ENCODE measurements around the gene LETM1. TPM values are rescaled to one million over a fixed set of nuclear protein-coding genes. Genes with fewer than 3 reads are reported as not detected.
A peak's percentile ranks its signal among the peaks of the same experiment; 100 is the strongest.

LETM1 gene
- polyA plus RNA-seq, 1 donor, result 27.4 TPM

DNA sequence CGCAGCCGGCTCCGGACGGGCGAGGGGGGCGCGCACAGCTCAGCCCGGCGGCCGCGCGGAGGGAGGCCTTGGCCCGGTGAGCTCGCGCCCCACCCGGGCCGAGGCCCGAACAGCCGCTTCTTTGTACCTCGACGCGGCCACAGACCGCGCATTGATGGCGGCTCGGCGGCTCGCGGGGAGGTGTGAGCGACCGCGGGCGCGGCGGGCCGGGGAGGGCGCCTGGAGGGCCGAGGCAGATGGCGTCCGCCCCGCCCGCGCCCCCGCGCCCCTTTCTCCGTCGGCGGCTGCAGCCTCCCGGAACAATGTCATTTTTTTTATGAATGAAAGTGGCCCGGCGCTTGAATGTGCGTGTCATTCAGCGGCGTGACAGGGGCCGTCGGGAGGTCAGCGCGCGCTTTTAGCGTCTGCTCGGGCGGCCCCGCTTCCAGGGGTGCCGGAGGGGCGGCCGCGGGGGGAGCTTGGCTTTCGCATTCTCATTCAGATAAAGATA lies 61.1 kb downstream of the LETM1 start:
- peak overlapping the region; percentile 92 for H3K27ac ChIP-seq (ENCODE audit: low read length)
- no peak for DNase-seq
- peaks cover 26% of the 10 kb centered on the region for H3K27me3 ChIP-seq (ENCODE audit: control insufficient read depth, insufficient read depth, low read length)
- H3K36me3 ChIP-seq (ENCODE audit: control insufficient read depth, insufficient read depth, low read length), result peaks cover 32% of the 10 kb centered on the region
- H3K4me3 ChIP-seq (ENCODE audit: low read length), result peak overlapping the region; percentile 98
- peaks cover 43% of the 10 kb centered on the region for H3K4me1 ChIP-seq (ENCODE audit: control insufficient read depth, insufficient read depth, low read length)
- peaks cover 9% of the 10 kb centered on the region for H3K9me3 ChIP-seq (ENCODE audit: control insufficient read depth, low read depth, low read length)
- no CpG with 5 or more reads among the region's 68 CpGs for WGBS (ENCODE audit: insufficient coverage, low lambda C conversion rate)

DNA sequence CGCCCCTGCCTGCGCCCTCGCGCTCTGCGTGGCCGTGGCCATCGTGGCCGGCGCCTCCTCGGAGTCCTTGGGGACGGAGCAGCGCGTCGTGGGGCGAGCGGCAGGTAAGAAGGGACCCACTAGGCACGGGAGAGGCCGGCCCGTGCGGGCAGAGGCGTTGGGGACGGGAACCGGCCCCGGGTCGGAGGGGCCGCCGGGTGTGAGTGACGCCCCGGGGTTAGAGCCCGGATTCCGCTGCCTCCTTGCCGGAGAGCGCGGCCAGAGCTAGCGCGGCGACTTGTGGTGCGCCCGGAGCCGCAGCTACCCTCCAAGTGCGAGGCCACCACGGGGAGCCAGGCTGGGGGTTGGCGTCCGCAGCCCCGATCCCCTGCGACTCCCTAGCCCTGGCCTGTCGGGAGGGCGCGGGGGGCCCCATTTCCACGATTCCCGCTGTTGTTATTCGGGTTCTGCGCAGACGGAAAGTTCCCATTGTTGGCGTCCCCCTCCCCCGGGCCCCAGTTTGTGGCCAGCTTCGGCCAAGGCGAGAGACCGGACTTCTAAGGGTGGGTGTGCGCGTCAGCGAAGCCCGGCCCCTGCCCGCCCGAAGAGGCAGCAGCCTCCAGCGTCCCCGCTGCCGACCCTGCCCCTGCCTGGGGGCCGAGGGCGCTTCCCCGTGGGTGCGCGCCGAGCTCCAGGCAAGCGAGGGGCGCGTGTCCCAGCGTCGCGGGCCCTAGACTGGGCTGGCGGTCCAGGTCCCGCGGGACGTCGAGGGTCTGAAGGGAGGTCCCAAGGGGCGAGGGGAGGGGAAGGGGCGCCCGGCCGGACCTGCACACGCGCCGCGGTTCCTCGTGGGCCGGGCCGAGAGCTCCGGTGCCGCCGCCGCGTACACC lies 61.8 kb downstream of the LETM1 start:
- WGBS (ENCODE audit: insufficient coverage, low lambda C conversion rate), result no CpG with 5 or more reads among the region's 101 CpGs
- Histone ChIP-seq H3K36me3 (ENCODE audit: control insufficient read depth, insufficient read depth, low read length) (peaks cover 26% of the 10 kb centered on the region), H3K9me3 (ENCODE audit: control insufficient read depth, low read depth, low read length) (peaks cover 9% of the 10 kb centered on the region), H3K4me1 (ENCODE audit: control insufficient read depth, insufficient read depth, low read length) (peaks cover 36% of the 10 kb centered on the region), H3K27me3 (ENCODE audit: control insufficient read depth, insufficient read depth, low read length) (peaks cover 26% of the 10 kb centered on the region), H3K27ac (ENCODE audit: low read length) (peak overlapping the region; percentile 92), H3K4me3 (ENCODE audit: low read length) (peak overlapping the region; percentile 98)
- no peak for DNase-seq

DNA sequence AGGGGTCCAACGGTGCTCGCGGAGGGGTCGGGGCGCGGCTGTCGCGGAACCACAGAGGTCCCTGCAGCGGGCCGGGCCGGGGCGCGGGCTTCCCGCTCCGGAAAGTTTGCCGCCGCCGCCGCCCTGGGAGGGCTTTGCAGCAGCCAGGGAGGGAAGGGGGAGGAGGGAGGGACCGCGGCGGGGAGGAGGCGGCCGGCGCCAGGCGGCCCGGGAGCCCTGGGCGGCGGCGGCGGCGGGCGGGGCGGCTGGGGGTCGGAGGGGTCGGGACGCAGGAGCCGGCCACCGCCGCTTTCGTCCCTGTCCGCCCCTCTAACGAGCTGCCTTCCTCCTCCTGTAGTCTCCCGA lies 62.5 kb downstream of the LETM1 start:
- peaks cover 29% of the 10 kb centered on the region for H3K4me1 ChIP-seq (ENCODE audit: control insufficient read depth, insufficient read depth, low read length)
- no peak for DNase-seq
- peaks cover 9% of the 10 kb centered on the region for H3K9me3 ChIP-seq (ENCODE audit: control insufficient read depth, low read depth, low read length)
- peaks cover 20% of the 10 kb centered on the region for H3K36me3 ChIP-seq (ENCODE audit: control insufficient read depth, insufficient read depth, low read length)
- peaks cover 26% of the 10 kb centered on the region for H3K27me3 ChIP-seq (ENCODE audit: control insufficient read depth, insufficient read depth, low read length)
- WGBS (ENCODE audit: insufficient coverage, low lambda C conversion rate), result no CpG with 5 or more reads among the region's 44 CpGs
- no peak overlapping the region for H3K27ac ChIP-seq (ENCODE audit: low read length)
- H3K4me3 ChIP-seq (ENCODE audit: low read length), result peak overlapping the region; percentile 98

DNA sequence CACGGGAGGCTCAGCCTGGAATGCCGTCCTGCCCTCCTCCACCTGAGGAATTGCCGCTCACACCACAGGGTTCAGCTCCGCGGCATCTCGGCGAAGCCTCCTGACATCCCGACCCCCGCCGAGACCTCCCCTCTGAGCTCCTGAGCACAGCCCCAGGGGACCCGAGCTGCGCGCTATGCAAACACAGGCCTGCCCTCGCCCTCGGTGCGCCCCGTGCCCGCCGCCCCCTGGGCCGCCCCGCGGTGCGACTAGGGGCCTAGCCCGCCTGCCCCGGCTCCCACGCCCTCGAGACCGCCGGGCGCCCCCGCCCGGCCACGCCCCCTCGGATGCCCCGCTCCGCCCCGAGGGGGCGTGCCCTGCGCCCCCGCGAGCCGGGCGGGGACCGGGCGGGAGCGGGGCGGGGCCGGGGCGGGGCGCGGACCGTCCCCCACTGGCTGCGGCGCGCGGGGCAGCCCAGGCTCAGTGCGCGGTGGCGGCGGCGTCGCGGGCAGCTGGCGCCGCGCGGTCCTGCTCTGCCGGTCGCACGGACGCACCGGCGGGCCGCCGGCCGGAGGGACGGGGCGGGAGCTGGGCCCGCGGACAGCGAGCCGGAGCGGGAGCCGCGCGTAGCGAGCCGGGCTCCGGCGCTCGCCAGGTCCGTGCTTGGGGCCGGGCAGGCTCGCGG lies 63.0 kb downstream of the LETM1 start, which contains the start of gene FGFR3:
Gene FGFR3, plus strand, starts transcription at position 462 of the 664 bp plus-strand sequence. CDS start 642 bp downstream, outside the sequence.
- peaks cover 27% of the 10 kb centered on the region for H3K4me1 ChIP-seq (ENCODE audit: control insufficient read depth, insufficient read depth, low read length)
- peaks cover 9% of the 10 kb centered on the region for H3K9me3 ChIP-seq (ENCODE audit: control insufficient read depth, low read depth, low read length)
- H3K27me3 ChIP-seq (ENCODE audit: control insufficient read depth, insufficient read depth, low read length), result peaks cover 26% of the 10 kb centered on the region
- peak; percentile 53 to 82 for DNase-seq
- H3K36me3 ChIP-seq (ENCODE audit: control insufficient read depth, insufficient read depth, low read length), result peaks cover 20% of the 10 kb centered on the region
- H3K27ac ChIP-seq (ENCODE audit: low read length), result peak within 1 kb of the TSS; percentile 83
- WGBS (ENCODE audit: insufficient coverage, low lambda C conversion rate), result no CpG with 5 or more reads among the region's 95 CpGs
- peak within 1 kb of the TSS; percentile 98 for H3K4me3 ChIP-seq (ENCODE audit: low read length)

DNA sequence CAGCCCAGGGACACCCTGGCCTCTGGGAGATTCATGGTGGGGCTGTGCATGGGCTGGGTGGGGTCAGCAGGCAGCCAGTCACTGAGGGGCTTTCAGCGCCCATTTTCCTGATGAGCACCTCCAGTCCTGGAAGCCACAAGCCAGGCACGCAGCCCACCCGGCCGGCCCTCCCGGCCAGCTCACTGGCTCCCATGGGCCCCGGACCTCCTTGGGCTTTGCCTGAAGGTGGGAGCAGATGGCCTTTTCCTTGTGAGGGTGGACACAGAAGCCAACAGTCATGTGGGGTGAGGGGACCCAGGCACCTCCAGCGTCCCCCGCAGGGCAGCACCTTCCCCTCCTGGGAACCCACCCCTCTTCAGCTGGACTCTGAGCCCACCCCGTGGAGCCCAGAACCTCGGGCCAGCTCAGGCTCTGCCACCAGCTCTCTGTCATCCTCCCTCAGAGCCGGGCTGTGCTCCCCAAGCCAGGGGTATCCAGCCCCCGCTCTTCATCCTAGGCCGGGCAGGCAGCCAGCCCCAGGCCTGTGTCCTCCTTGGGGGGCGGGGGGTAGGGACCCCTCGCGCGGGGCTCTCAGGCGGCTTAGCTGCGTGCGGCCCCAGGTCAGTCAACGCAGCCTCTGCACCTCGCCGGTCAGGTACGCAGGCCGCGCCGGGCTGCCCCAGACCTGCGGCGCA lies 63.7 kb downstream of the LETM1 start:
- Histone ChIP-seq H3K36me3 (ENCODE audit: control insufficient read depth, insufficient read depth, low read length) (peaks cover 19% of the 10 kb centered on the region), H3K27ac (ENCODE audit: low read length) (peak overlapping the region; percentile 62), H3K27me3 (ENCODE audit: control insufficient read depth, insufficient read depth, low read length) (peaks cover 26% of the 10 kb centered on the region), H3K9me3 (ENCODE audit: control insufficient read depth, low read depth, low read length) (peaks cover 9% of the 10 kb centered on the region), H3K4me1 (ENCODE audit: control insufficient read depth, insufficient read depth, low read length) (peaks cover 23% of the 10 kb centered on the region), H3K4me3 (ENCODE audit: low read length) (peak overlapping the region; percentile 24)
- WGBS (ENCODE audit: insufficient coverage, low lambda C conversion rate), result no CpG with 5 or more reads among the region's 29 CpGs
- no peak for DNase-seq

DNA sequence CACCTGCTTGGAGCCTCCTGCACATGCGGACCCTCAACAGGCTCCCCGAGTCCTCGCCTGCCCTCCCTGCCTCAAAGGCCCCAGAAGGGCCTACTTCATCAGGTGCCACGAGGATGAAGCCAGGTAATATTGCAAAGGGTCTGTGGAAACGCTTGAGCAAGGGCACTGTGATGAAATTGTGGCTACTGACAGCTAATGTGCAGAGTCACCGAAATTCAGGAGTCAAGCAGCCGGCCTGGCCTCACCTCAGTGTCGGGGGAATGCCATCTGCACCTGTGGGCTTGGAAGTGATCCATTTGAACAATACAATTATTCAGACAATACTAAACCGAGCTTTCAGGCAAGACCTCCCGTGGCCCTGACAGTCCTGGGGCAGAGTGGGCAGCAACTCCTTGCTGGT lies 66.0 kb downstream of the LETM1 start:
- no CpG with 5 or more reads among the region's 10 CpGs for WGBS (ENCODE audit: insufficient coverage, low lambda C conversion rate)

DNA sequence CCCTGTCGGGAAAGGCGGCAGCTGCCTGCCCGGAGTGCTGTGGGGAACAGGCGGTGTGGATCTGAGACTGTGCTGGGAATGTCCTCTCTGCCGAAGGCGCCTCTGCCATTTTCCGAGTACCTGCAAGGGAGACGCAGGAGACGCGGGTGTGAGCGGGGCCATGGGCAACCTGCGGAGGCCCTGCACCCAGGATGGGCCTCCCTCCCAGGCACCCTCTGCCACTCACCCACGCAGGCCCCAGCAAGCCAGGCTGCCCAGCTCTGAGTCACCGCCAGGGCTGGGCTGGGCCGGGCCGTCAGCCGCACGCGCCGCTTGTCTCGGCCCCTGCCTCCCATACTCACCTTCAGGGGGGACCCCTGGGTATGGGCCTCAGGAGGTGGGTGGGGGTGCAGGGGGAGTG lies 66.4 kb downstream of the LETM1 start:
- peaks cover 13% of the 10 kb centered on the region for H3K27me3 ChIP-seq (ENCODE audit: control insufficient read depth, insufficient read depth, low read length)
- peaks cover 2% of the 10 kb centered on the region for H3K36me3 ChIP-seq (ENCODE audit: control insufficient read depth, insufficient read depth, low read length)
- H3K4me3 ChIP-seq (ENCODE audit: low read length), result no peak overlapping the region
- no peak for DNase-seq
- no CpG with 5 or more reads among the region's 21 CpGs for WGBS (ENCODE audit: insufficient coverage, low lambda C conversion rate)
- peaks cover 35% of the 10 kb centered on the region for H3K4me1 ChIP-seq (ENCODE audit: control insufficient read depth, insufficient read depth, low read length)
- H3K27ac ChIP-seq (ENCODE audit: low read length), result no peak overlapping the region
- H3K9me3 ChIP-seq (ENCODE audit: control insufficient read depth, low read depth, low read length), result peaks cover 7% of the 10 kb centered on the region

More for the DNA sequence above, 66.0 kb downstream of the LETM1 start:
- Histone ChIP-seq H3K27ac (ENCODE audit: low read length) (no peak overlapping the region), H3K9me3 (ENCODE audit: control insufficient read depth, low read depth, low read length) (peaks cover 7% of the 10 kb centered on the region), H3K27me3 (ENCODE audit: control insufficient read depth, insufficient read depth, low read length) (peaks cover 14% of the 10 kb centered on the region), H3K4me1 (ENCODE audit: control insufficient read depth, insufficient read depth, low read length) (peaks cover 30% of the 10 kb centered on the region), H3K36me3 (ENCODE audit: control insufficient read depth, insufficient read depth, low read length) (peaks cover 3% of the 10 kb centered on the region), H3K4me3 (ENCODE audit: low read length) (no peak overlapping the region)
- DNase-seq, result no peak

DNA sequence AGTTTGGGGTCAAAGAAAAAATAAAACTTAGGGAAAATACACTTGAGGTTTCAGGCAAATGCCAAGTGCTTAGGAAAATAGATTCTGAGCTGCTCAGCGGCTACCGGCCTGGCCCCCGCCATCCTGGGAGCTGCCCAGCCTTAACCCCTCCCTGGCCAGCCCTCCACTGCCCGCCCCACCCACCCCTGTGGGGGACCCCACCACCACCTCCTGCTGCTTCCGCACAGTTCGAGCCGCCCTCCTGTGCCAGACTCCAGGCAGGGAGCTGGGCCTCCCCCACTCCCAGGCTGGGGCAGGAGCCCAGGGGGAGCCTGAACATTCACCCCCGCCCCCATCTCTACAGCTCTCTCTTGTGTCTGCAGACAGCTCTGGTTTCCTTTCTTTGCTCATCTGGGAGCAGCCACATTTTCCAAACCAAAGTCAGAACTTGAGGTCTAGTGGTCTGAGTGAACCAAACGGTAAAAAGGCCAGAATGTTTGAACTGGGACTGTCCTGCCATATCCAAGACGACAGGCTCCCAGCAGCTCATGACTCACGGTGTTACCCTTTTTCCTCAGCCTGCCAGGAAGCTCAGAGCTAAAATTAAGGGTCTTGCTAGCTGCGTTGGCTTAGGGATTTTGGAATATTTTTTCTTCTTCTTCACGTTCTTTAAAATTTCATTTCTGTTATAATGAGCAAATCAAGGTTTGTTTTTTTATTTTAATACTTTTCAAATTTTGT lies 67.5 kb downstream of the LETM1 start:
- no peak overlapping the region for H3K27ac ChIP-seq (ENCODE audit: low read length)
- H3K4me1 ChIP-seq (ENCODE audit: control insufficient read depth, insufficient read depth, low read length), result peaks cover 36% of the 10 kb centered on the region
- H3K4me3 ChIP-seq (ENCODE audit: low read length), result no peak overlapping the region
- DNase-seq, result no peak
- H3K9me3 ChIP-seq (ENCODE audit: control insufficient read depth, low read depth, low read length), result peaks cover 3% of the 10 kb centered on the region
- peaks cover 7% of the 10 kb centered on the region for H3K27me3 ChIP-seq (ENCODE audit: control insufficient read depth, insufficient read depth, low read length)
- no peaks in the 10 kb centered on the region for H3K36me3 ChIP-seq (ENCODE audit: control insufficient read depth, insufficient read depth, low read length)
- WGBS (ENCODE audit: insufficient coverage, low lambda C conversion rate), result 93% methylated on average over 2 of the region's 13 CpGs

DNA sequence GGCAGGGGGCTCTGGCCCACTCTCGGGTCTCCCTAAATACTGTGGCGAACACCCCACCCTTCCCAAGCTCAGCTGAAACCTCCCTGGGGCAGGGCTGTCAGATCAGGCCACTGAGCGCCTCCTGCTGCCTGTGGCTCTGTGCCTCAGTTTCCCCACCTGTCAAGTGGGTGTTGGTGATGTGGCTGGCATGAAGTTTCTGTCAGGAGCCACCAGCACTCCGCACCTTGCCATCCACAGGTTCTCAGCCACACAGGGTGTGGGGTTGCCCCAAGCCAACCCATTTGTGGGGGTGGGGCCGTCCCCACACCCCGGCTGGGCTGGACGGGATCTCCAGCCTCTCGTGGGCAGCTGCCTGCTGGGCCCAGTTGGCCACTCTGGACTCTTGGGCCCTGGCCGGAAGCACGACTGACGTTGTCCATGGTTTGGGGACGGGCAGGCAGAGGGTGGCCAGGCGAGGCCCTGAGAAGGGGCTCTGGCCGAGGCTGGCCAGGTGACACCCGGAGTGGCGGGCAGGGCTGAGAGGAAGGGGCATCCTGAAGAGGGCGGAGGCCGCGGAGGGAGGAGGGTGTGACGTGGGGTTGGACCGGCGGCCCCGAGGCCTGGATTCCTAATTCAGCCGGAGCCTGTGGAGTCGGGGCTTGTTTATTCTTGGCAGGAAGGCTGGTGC lies 68.4 kb downstream of the LETM1 start:
- WGBS (ENCODE audit: insufficient coverage, low lambda C conversion rate), result no CpG with 5 or more reads among the region's 25 CpGs
- no peaks in the 10 kb centered on the region for H3K36me3 ChIP-seq (ENCODE audit: control insufficient read depth, insufficient read depth, low read length)
- H3K9me3 ChIP-seq (ENCODE audit: control insufficient read depth, low read depth, low read length), result peaks cover under 1% of the 10 kb centered on the region
- peaks cover 34% of the 10 kb centered on the region for H3K4me1 ChIP-seq (ENCODE audit: control insufficient read depth, insufficient read depth, low read length)
- no peak overlapping the region for H3K27ac ChIP-seq (ENCODE audit: low read length)
- DNase-seq, result no peak
- H3K27me3 ChIP-seq (ENCODE audit: control insufficient read depth, insufficient read depth, low read length), result peaks cover 4% of the 10 kb centered on the region
- H3K4me3 ChIP-seq (ENCODE audit: low read length), result no peak overlapping the region

All from large intestine (tissue), 3 donors.